HL-60 (cell line): ENCODE data around the gene CEP63.

Experiments used
- DNase-seq, 2 experiments: peaks; one replicate each; pipeline ENCODE4 v3.0.0-alpha.2; 2010 to 2020; ENCODE audit warnings: low read depth in 1 of 2, low spot score in 1 of 2
- H3K27ac ChIP-seq: fragments of 250-450 bp; sonication (Bioruptor Pico); replicated peaks from 2 replicates; pipeline ENCODE4 v1.5.1; 2020; ENCODE audit warnings: mild to moderate bottlenecking, moderate library complexity
- H3K27me3 ChIP-seq: fragments of 250-450 bp; sonication (Bioruptor Pico); 2 replicates; pipeline ENCODE4 v1.5.1; 2021; ENCODE audit warnings: mild to moderate bottlenecking, moderate library complexity; ENCODE audit not compliant: insufficient read depth, poor library complexity, severe bottlenecking
- H3K4me3 ChIP-seq: replicated peaks from 2 replicates; pipeline ENCODE4 v1.5.1; 2011; ENCODE audit warnings: mild to moderate bottlenecking, control low read depth, low read length; ENCODE audit not compliant: insufficient read depth
- CTCF ChIP-seq: IDR thresholded peaks from one replicate; pipeline ENCODE4 v1.5.1; 2011; ENCODE audit warnings: low read length, control low read depth, inconsistent platforms; ENCODE audit not compliant: insufficient read depth
- GABPA ChIP-seq: IDR thresholded peaks from 2 replicates; pipeline ENCODE4 v1.6.1; 2012; ENCODE audit warnings: low read depth
- POLR2AphosphoS5 ChIP-seq: IDR thresholded peaks from 2 replicates; pipeline ENCODE4 v1.6.1; 2012; ENCODE audit warnings: low read depth
- REST ChIP-seq: IDR thresholded peaks from 2 replicates; pipeline ENCODE4 v1.6.1; 2012; ENCODE audit warnings: low read depth; ENCODE audit not compliant: insufficient replicate concordance
- SPI1 ChIP-seq: IDR thresholded peaks from 2 replicates; pipeline ENCODE4 v1.6.1; 2012; ENCODE audit warnings: low read depth, mild to moderate bottlenecking, borderline replicate concordance

CEP63 gene

GRCh38 chr3:134474956-134475355 is 10.9 kb upstream of the CEP63 start:
- no peak for DNase-seq
- TF ChIP-seq REST, result no peak
- no peak for TF ChIP-seq CTCF
- no peak for TF ChIP-seq GABPA
- no peak for TF ChIP-seq POLR2AphosphoS5
- no peak for TF ChIP-seq SPI1
- Histone ChIP-seq H3K4me3 (no peak overlapping the region), H3K27me3 (no peaks in the 10 kb centered on the region), H3K27ac (no peak overlapping the region)

- H3K27ac ChIP-seq, result no peak overlapping the region
- TF ChIP-seq POLR2AphosphoS5, result no peak
- TF ChIP-seq GABPA, result no peak
- TF ChIP-seq CTCF, result no peak
- no peak for TF ChIP-seq REST
- TF ChIP-seq SPI1, result no peak
- H3K27me3 ChIP-seq, result no peaks in the 10 kb centered on the region
- DNase-seq, result no peak
- H3K4me3 ChIP-seq, result no peak overlapping the region
Measured at GRCh38 chr3:134476306-134476705, 9.6 kb upstream of the CEP63 start.

GRCh38 chr3:134477002-134477401 is 8.9 kb upstream of the CEP63 start:
- Histone ChIP-seq H3K27ac (no peak overlapping the region), H3K4me3 (no peak overlapping the region), H3K27me3 (no peaks in the 10 kb centered on the region)
- DNase-seq, result no peak
- TF ChIP-seq GABPA, result no peak
- no peak for TF ChIP-seq CTCF
- TF ChIP-seq POLR2AphosphoS5, result no peak
- no peak for TF ChIP-seq REST
- no peak for TF ChIP-seq SPI1
